ENCODE measurements around the gene DPEP3.

DNA sequence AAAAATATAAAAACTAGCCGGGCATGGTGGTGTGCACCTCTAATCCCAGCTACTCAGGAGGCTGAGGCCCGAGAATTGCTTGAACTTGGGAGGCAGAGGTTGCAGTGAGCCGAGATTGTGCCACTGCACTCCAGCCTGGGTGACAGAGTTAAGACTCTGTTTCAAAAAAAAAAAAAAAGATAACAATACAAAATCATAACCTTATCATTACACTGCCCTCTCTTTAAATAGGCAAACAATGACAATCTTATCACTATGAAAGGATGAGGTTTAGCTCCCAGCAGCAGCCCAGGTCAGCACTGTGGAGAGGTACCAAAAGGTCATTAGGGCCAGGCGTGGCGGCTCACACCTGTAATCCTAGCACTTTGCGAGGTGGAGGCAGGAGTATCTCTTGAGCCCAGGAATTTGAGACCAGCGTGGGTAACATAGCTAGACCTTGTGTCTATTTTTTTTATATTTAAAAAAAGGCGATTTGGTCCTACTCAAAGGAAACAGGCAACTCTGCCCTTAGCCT lies 38.9 kb upstream of the DPEP3 start:
- TF ChIP-seq TEAD4 (IDR thresholded peaks at IDR 0.05) (no peak), EP300 (IDR thresholded peaks at IDR 0.05; ENCODE audit: borderline replicate concordance) (no peak), RAD21 (IDR thresholded peaks at IDR 0.05; ENCODE audit: low read depth) (no peak), TAF1 (IDR thresholded peaks at IDR 0.05; ENCODE audit: low read depth) (no peak), CREB1 (IDR thresholded peaks at IDR 0.05; ENCODE audit: low read depth) (no peak), YY1 (IDR thresholded peaks at IDR 0.05; ENCODE audit: low read depth) (no peak)
- TF ChIP-seq, protein P1, sequence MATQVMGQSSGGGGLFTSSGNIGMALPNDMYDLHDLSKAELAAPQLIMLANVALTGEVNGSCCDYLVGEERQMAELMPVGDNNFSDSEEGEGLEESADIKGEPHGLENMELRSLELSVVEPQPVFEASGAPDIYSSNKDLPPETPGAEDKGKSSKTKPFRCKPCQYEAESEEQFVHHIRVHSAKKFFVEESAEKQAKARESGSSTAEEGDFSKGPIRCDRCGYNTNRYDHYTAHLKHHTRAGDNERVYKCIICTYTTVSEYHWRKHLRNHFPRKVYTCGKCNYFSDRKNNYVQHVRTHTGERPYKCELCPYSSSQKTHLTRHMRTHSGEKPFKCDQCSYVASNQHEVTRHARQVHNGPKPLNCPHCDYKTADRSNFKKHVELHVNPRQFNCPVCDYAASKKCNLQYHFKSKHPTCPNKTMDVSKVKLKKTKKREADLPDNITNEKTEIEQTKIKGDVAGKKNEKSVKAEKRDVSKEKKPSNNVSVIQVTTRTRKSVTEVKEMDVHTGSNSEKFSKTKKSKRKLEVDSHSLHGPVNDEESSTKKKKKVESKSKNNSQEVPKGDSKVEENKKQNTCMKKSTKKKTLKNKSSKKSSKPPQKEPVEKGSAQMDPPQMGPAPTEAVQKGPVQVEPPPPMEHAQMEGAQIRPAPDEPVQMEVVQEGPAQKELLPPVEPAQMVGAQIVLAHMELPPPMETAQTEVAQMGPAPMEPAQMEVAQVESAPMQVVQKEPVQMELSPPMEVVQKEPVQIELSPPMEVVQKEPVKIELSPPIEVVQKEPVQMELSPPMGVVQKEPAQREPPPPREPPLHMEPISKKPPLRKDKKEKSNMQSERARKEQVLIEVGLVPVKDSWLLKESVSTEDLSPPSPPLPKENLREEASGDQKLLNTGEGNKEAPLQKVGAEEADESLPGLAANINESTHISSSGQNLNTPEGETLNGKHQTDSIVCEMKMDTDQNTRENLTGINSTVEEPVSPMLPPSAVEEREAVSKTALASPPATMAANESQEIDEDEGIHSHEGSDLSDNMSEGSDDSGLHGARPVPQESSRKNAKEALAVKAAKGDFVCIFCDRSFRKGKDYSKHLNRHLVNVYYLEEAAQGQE (IDR thresholded peaks at IDR 0.05; ENCODE audit: low read depth) = no peak
- TF ChIP-seq, protein P2, sequence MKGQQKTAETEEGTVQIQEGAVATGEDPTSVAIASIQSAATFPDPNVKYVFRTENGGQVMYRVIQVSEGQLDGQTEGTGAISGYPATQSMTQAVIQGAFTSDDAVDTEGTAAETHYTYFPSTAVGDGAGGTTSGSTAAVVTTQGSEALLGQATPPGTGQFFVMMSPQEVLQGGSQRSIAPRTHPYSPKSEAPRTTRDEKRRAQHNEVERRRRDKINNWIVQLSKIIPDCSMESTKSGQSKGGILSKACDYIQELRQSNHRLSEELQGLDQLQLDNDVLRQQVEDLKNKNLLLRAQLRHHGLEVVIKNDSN (IDR thresholded peaks at IDR 0.05) = no peak

Measured in Ishikawa (cell line).